ENCODE results near the gene SAA1. TPM values are rescaled to one million over a fixed set of nuclear protein-coding genes. Genes with fewer than 3 reads are reported as not detected.

SAA1 gene
- polyA plus RNA-seq, 1 donor (not counting 4 experiments of a cell fraction or from before 2014, with no cell fraction given) = 27.5 TPM

DNA sequence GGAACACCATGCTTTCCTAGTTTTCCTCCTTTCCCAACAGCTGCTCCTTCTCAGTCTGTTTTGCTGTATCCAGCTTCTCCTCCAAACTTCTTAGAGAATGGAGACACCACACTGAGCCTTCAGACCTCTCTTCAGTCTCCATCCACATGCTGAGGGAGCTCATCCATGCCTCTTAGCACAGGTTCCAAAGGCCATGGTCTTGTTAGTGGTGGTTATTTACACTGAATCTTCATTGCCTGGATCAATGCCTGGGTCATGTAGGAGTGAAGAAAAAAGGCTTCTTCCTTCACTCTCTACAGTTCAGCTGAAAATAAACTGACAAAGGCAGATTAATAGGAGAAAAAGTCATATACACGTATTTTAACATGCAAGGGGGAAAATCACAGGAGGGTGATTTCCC, 26.4 kb upstream of the SAA1 start:
- Histone ChIP-seq H3K4me3 (ENCODE audit: control insufficient read depth in 2 of 3, extremely low read depth in 1 of 3, insufficient read depth in 2 of 3, low read depth in 1 of 3, low read length in 3 of 3) (no peak overlapping the region), H3K9ac (ENCODE audit: control insufficient read depth, extremely low read depth, insufficient read depth, low read length) (no peak overlapping the region), H3K4me2 (ENCODE audit: control insufficient read depth, extremely low read depth, insufficient read depth, low read depth, low read length) (no peak overlapping the region), H3K79me2 (ENCODE audit: control insufficient read depth, insufficient read depth, low read length) (no peaks in the 10 kb centered on the region), H3K9me3 (ENCODE audit: control insufficient read depth, low read depth, low read length) (no peaks in the 10 kb centered on the region), H3K27me3 (ENCODE audit: control insufficient read depth, extremely low read depth, insufficient read depth, low read length) (peaks cover 5% of the 10 kb centered on the region), H3K36me3 (ENCODE audit: control insufficient read depth in 2 of 2, extremely low read depth in 1 of 2, insufficient read depth in 2 of 2, low read length in 2 of 2) (no peaks in the 10 kb centered on the region), H3K9me1 (ENCODE audit: control insufficient read depth, extremely low read depth, insufficient read depth, low read length) (no peaks in the 10 kb centered on the region), H4K20me1 (ENCODE audit: control insufficient read depth, extremely low read depth, insufficient read depth, low read length) (no peaks in the 10 kb centered on the region), H3K4me1 (ENCODE audit: control insufficient read depth, extremely low read depth, insufficient read depth, low read length) (no peaks in the 10 kb centered on the region), H2AFZ (ENCODE audit: control insufficient read depth, low read length) (no peak overlapping the region), H3K27ac (ENCODE audit: control insufficient read depth, insufficient read depth, low read length) (no peak overlapping the region)
- DNase-seq (ENCODE audit: low read depth, low spot score) (no peak), FAIRE-seq (no peak)
- dilution Hi-C loops (cut with MboI; ENCODE audit: extremely low pct_ligation_motif_present, low sequenced_read_pairs) = no loop called here
- TF ChIP-seq, protein P1, sequence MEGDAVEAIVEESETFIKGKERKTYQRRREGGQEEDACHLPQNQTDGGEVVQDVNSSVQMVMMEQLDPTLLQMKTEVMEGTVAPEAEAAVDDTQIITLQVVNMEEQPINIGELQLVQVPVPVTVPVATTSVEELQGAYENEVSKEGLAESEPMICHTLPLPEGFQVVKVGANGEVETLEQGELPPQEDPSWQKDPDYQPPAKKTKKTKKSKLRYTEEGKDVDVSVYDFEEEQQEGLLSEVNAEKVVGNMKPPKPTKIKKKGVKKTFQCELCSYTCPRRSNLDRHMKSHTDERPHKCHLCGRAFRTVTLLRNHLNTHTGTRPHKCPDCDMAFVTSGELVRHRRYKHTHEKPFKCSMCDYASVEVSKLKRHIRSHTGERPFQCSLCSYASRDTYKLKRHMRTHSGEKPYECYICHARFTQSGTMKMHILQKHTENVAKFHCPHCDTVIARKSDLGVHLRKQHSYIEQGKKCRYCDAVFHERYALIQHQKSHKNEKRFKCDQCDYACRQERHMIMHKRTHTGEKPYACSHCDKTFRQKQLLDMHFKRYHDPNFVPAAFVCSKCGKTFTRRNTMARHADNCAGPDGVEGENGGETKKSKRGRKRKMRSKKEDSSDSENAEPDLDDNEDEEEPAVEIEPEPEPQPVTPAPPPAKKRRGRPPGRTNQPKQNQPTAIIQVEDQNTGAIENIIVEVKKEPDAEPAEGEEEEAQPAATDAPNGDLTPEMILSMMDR (optimal IDR thresholded peaks at IDR 0.05 in 1 of 3, IDR thresholded peaks at IDR 0.05 in 1 of 3, conservative IDR thresholded peaks at IDR 0.05 in 1 of 3; ENCODE audit: extremely low read depth in 1 of 3, insufficient read depth in 2 of 3, low read length in 3 of 3) = no peak
- no peak for TF ChIP-seq EZH2 (IDR thresholded peaks at IDR 0.05; ENCODE audit: low read length)

DNA sequence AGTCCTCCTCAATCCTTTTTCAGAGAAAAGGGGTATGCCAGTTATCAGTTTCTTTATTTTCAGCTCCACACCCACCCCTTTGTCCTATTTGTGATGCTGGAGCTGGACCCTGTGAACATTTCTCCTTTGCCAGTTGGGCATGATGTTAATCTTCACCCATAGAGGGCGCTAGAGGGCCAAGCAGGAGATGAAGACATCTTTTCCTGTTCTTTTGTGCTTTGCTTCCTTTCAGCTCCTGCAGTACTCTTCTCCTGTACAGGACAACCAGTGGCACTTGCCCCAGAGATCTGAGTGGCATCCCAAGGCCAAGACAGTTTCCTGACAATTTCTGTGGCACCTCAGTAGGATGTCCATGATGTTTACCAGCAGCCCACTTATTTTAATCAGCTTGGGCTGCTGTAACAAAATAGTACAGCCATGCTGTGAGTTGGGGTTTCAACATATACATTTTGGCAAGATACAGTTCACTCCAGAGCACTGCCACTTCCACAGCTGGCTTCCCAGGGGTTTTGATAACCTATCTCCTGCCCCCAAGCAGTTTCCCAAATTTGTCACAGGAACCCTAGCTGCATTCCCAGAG, 22.2 kb upstream of the SAA1 start:
- Histone ChIP-seq H3K9me3 (ENCODE audit: control insufficient read depth, low read depth, low read length) (no peaks in the 10 kb centered on the region), H3K4me1 (ENCODE audit: control insufficient read depth, extremely low read depth, insufficient read depth, low read length) (peaks cover 2% of the 10 kb centered on the region), H3K4me2 (ENCODE audit: control insufficient read depth, extremely low read depth, insufficient read depth, low read depth, low read length) (no peak overlapping the region), H3K9ac (ENCODE audit: control insufficient read depth, extremely low read depth, insufficient read depth, low read length) (no peak overlapping the region), H2AFZ (ENCODE audit: control insufficient read depth, low read length) (peak overlapping the region; percentile 38), H3K36me3 (ENCODE audit: control insufficient read depth in 2 of 2, extremely low read depth in 1 of 2, insufficient read depth in 2 of 2, low read length in 2 of 2) (no peaks in the 10 kb centered on the region), H4K20me1 (ENCODE audit: control insufficient read depth, extremely low read depth, insufficient read depth, low read length) (no peaks in the 10 kb centered on the region), H3K79me2 (ENCODE audit: control insufficient read depth, insufficient read depth, low read length) (no peaks in the 10 kb centered on the region), H3K27me3 (ENCODE audit: control insufficient read depth, extremely low read depth, insufficient read depth, low read length) (no peaks in the 10 kb centered on the region), H3K4me3 (ENCODE audit: control insufficient read depth in 2 of 3, extremely low read depth in 1 of 3, insufficient read depth in 2 of 3, low read depth in 1 of 3, low read length in 3 of 3) (no peak overlapping the region), H3K9me1 (ENCODE audit: control insufficient read depth, extremely low read depth, insufficient read depth, low read length) (no peaks in the 10 kb centered on the region), H3K27ac (ENCODE audit: control insufficient read depth, insufficient read depth, low read length) (no peak overlapping the region)
- dilution Hi-C loops (cut with MboI; ENCODE audit: extremely low pct_ligation_motif_present, low sequenced_read_pairs) = no loop called here
- FAIRE-seq (peak; percentile 82), DNase-seq (ENCODE audit: low read depth, low spot score) (peak; percentile 32)
- TF ChIP-seq, protein P1 (optimal IDR thresholded peaks at IDR 0.05 in 1 of 3, IDR thresholded peaks at IDR 0.05 in 1 of 3, conservative IDR thresholded peaks at IDR 0.05 in 1 of 3; ENCODE audit: extremely low read depth in 1 of 3, insufficient read depth in 2 of 3, low read length in 3 of 3) = peak; percentile 81 to 91 (median 90)
- TF ChIP-seq EZH2 (IDR thresholded peaks at IDR 0.05; ENCODE audit: low read length) = no peak

Measured in keratinocyte (primary cell).